NCI-H146 treated with DMSO at 0.1 percent for 48 hours (cell line): ENCODE results near the gene GPR17.

Source experiments
- DNase-seq: peaks from one replicate; lab custom pipeline; 2025; ENCODE audit not compliant: unreplicated experiment; lab: John Stamatoyannopoulos, UW

The GPR17 gene

DNA sequence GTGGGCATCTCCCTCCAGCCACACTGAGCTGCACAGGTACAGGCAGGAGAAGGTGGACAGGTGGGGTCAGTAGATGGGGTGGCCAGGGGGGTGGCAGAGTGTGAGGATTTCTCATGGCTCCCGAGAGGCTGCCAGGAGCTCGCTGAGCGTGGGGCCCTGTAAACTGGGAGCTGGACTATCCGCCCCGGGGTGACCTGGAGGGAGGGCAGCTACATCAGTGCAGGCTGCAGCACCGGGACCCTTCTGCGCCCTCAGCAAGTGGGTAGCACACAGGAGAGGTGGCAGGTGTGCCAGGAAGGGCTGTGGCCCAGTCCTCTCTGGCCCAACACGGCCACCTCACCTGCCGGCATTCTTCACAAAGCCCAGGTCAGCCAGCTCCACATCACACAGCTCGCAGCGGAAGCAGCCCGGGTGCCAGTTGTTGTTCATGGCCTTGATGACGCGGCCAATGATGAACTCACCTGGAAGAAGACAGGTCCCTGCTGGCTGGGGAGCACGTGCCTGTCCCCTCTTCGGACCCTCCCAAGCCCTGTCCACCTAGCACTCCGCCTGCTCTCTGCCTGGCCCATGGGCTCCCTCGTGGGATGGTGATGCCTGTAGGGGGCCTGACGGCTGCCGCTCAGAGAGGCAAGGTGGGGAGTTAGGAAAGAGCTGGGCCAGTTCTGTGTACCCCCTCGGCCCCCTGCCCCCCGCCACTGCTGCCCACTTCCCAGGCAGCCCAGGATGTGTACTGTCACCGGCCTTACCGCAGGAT, 8.3 kb downstream of the GPR17 start:
- no peak for DNase-seq

DNA sequence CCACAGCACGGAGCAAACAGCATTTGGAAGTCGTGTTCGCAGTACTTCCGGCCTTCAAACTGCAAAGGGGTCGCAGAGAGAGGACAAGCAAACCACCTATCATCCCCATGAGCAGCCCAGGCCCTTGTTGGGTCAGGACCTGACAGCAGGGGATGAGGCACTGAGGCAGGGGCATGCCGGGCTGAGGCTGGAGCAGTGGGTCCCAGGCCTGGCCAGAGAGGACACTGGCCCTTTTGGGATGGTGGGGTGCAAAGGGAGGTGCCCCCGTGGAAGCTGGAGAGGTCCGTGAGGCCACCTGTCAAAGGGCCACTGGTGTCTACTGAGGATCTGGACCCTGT, 8.9 kb downstream of the GPR17 start:
- DNase-seq, result no peak

DNA sequence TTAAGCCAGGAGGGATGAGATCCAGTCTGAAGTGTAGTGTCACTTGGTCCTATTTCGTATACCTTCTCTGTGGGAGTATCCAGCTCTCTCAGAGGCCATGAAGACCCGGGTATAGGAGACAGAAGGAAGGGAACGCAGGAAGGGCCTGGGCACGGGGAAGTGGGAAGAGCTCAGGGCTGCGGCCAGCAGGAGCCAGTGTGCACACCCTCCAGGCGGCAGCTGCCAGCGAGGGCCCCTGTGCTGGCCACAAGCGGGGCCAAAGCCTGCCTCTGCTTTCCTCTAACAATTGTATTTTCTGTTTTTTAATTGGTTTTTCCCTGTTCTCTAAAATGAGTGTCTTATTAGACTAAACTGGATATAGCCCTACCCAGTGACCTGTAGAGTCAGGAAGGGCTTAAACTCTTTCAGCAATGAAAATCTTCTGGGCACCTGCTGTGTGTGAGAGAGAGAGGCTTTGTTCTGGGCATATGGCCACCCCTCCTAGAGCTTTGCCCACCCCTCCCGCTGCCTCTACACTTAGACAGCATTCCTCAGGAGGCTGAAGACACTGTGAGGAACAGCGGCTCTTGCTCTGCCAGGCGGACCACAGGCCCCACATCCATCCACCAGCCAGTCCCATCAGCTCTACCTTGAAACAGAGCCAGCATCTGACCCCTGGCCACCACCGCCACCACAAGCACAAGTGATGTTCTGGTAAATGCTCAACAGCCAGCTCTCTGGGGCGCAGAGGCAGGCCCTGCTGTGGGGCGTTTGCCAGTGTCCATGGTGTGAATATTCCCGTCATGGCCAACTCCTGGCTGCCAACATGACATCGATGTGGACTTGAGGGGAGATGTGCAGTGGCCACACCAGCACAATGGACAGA, 9.5 kb downstream of the GPR17 start:
- no peak for DNase-seq

DNA sequence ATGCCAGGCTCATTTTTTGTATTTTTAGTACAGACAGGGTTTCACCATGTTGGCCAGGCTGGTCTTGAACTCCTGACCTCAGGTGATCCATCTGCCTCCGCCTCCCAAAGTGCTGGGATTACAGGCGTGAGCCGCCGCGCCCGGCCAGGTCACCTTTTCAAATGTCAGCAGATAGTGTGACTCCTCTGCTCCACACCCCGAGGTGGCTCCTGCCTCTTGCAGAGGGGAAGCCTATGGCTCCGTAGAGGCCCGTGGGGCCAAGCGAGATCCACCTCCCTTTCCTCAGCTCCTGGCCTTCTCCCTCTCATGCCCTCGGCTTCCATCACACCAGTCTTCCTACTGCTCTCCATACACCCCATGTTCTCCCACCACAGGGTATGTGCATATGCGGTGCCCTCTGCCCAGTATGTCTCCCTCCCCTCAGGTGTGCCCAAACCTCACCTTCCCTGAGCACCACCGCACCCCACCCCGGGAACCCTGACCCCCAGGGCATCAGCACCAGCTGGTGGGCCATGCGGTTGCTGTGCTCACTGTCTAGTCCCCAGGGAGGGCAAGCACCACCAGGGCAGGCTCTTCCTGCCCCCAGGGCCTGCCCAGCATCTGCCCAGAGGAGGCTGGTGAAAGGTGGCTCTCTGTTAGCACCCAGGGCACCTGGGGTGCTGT, 10.7 kb downstream of the GPR17 start:
- DNase-seq, result no peak

DNA sequence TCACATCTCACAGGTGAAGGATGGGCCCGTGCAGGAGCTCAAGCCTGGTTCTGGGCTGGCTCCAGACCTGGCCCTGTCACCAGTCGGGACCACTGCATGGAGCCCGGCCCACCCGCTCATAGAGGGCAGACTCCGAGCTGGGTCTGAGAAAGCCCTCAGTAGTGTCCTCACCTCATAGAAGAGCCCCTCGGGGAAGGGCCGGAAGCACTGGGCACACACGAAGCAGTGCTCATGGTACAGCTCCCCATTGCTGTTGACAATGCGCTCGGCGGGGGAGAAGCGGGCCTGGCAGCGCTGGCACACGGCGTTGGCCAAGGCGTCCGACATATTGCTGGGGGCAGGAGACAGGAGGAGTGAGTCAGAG, 11.3 kb downstream of the GPR17 start:
- DNase-seq, result no peak

DNA sequence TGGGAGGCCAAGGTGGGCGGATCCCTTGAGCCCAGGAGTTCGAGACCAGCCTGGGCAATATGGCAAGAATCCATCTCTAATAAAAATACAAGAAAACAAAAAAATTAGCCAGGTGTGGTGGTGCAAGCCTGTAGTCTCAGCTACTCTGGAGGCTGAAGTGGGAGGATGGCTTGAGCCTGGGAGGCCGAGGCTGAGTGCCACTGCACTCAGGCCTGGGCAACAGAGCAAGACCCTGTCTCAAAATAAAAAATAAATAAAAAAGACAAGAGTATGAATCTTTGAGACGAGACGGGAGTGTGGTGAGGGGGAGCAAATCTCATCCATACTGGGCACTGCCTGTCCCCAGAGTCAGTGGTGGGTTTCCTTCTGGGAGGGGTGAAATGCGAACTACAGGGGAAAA, 12.2 kb downstream of the GPR17 start:
- no peak for DNase-seq

DNA sequence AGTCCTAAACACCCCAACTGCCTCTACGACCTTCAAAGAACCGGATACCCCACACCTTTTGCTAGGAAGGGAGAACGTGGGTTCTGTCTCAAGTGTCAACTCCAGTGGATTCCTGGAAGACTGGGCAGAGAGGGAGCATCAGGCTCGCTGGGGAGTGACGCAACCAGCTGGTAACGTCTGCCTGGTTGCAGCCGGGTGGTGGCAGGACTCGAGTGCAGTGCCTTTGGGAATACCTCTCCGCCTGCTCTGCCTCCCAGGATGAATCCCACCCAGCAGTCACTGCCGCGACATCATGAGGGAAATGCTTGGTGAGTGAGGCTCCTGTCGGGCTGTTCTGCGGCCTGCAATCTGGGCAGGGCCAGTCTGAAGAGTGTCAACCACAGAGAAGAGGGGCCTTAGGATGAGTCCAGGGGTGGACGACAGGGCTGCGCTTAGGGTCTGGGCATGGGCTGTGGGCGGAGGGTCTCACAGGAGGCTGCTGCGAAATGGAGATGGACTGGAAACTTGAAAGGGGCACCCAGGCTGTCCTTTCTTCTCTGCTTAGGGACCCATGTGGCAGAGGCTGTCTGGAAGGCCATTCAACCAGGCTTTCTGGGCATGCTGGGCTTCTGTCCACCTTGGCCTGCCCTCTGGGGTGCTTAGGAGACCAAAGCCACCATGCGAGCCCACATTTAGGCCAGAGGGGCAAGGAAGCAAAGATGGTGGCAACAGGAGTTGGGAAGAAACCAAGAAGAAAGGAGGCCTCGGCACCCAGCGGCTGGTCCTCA, 12.9 kb downstream of the GPR17 start:
- DNase-seq, result no peak

DNA sequence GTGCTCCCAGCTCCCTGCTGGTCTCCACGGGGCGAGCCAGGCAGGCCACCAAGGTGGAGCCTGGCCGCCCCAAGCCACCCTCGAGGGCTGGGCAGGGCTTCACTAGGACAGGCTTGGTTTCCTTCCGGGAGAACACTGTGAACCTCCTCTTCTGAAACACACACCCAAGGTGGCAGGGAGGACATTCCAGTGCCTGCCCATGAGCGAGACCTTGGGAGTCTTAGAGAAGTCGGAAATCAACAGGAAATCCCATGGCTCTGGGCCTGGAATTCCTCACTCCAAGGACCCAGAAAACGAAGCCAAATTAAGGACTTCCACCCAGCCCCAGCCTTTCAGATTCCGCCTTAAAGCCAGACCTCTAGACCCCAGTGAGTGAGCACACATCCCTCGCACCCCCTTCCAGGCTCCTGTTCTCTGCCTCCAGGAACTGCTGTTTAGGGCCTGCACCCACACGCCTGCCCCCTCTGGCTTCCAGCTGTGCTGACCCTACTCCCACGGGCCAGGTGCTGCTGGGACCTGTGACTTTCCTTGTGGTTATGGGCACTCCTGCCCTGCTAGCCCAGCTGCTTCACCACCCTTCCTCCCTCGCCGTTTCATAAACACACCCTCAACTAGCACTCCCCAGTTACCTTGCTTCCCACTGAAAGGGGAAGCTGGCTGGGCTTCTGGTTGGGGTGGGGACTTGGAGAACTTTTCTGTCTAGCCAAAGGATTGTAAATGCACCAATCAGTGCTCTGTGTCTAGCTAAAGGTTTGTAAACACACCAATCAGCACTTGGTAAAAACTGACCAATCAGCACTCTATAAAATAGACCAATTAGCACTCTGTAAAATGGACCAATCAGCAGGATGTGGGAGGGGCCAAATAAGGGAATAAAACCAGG, 13.7 kb downstream of the GPR17 start:
- no peak for DNase-seq

DNA sequence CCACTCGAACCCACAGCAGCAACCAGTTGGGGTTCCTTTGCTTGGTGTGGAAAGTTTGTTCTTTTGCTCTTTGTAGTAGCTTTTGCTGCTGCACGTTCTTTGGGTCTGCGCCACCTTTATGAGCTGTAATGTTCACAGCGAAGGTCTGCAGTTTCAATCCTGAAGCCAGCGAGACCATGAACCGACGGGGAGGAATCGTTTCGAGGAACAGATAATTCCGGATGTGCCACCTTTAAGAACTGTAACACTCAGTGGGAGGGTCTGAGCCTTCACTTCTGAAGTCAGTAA, 14.3 kb downstream of the GPR17 start:
- no peak for DNase-seq

DNA sequence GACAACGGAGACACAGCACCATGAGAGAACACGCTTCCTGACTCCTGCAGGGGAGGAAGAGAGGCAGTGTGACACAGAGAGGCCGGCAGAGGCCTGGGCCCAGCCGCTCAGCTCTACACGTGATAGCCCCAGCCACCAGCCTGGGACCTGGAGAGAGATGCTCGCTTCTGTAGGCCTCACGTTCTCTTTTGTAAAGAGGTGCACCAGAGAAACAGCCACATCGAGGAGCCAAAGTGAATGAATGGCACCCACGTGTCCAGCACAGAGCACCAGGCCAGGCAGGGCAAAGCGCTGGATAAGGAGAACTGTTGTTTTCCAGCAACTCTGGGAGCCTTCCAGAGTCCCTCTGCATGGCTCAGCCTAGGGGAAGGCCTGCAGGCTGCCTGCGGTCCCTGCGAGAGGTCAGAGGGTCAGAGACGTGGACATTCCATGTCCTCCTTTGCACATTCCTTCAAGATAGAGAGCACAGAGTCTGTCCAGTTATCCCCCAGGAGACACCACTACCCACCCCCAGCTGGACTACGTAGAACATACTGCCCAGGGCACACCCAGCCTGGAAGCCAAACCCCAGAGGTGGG, 15.2 kb downstream of the GPR17 start:
- no peak for DNase-seq

DNA sequence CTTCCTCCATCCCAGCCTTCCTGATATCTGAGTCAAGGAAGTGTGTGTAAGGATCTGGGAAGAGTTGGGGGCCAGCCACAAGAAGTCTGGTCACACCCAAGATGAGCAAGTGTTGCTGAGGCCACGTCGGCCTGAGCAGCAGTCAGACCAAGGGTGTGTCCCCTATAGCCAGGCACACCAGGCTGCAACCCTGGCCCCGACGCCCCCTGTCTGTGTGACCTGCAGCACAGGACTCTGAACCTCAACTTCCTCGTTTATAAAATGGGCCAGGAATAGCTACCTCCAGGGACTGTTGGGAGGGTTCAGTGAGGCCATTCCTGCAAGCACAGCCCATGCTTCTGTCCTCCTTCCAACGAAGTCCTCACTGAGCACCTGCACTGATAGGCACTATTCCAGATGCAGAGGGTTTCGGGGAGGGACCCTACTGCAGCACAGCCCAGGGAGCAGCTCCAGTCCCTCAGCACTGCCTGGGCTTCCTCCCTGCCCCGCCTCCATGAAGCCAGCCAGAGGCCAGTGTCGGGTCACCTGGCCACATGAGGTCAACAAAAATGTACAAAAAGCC, 16.1 kb downstream of the GPR17 start:
- no peak for DNase-seq

DNA sequence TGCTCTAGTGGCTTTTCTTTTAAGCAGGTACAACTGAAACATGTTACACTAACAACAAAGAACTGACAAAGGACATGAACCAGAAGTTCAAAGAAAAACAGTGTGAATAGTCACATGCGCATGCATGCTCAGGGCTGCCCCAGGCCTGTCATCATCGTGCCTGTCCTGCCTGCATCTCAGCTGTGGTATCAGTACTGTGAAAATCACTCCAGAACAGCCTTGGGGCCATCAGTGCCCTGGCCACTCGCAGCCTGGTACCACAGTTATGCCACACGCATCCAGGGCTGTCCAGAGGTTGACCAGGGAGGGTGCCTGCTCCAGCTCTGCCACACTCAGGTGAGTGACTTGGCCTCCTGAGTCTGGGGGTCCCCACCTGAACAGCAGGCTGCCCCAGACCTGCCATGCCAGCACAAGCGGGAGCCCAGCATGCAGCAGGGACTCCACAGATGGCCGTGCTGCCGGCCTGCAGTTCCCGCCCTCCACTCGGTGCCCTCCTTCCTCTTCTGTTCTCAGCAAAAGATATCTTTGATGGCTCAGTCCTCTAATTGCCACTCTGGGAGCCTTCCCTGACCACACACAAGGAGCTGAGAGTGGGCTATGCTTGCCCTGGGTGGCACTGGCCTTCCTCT, 17.1 kb downstream of the GPR17 start:
- DNase-seq, result no peak

DNA sequence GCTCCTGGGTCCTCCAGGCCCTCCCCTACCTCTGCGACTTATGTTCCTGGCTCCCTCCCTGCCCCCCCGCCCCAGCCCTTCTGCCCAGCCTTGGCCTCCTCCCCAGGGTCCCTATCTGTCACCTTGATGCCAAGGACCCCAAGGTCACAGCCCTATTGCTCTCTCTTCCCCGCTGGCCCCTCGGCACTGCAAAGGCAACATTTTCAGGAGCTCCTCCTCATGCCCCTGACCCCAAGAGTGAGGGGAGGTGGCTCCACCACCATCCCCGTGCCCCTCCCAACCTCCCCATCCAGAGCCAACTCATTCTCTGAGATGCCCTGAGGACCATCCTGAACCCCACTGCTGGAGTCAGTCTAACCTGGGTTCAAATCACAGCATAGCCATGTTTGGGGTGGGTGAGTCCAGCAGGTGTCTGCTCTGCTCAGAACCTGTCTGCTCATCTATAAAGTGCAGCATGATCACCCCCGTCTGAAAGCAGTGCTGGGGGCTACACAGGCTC, 17.7 kb downstream of the GPR17 start:
- no peak for DNase-seq

DNA sequence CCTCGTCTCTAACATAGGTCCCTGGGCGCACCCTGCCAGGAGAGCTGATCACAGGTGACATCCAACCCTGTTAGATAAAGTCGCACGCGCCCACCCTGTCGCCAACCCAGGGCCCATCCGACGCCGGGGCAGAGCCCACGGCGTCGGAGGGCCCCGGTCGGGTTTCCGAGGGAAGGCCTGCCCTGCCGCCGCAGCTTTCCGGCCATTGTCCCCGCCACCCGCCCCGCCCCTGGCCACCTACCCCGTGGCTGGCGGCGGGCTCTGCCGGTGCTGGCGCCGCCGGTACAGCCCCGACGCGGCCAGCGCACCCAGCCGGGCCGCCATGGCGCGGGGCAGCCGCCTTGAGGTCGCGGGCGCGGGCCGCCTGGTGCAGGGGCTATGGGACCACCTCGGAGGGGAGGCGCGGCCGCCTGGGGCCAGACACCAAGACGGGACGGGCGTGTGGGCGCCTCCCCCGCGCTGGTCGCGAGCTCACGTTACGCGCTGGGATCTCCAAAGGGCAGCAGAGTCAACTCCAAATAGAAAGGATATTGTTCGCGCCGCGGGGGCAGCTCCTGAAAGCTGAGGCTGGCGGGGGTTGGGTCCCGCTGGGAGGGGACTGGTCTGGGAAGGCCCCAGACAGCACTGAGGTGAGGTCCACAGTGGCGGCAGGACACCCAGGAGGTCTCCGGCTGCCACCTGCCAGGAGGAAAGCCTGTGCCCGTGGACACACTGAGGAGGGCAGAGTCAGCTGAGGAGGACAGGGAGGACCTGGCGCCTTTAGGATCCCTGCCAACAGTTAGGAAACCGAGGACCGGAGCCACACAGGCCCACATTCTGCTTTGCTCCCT, 18.3 kb downstream of the GPR17 start:
- DNase-seq, result no peak

DNA sequence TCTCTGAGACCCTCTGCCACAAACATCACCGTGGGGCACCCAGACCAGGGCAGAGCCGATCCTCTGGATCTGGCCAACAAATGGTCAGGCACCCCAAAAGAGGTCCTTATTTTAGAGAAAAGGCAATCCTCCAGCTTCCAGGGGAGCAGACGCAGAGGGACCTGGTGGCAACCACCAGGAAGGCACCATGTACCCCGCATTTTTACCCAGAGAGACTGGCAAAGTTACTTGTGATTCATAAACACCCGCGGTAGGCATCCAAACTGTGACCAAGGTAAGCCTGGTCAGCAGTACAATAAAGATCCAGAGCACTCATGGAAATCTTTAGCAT, 18.9 kb downstream of the GPR17 start:
- DNase-seq, result no peak

DNA sequence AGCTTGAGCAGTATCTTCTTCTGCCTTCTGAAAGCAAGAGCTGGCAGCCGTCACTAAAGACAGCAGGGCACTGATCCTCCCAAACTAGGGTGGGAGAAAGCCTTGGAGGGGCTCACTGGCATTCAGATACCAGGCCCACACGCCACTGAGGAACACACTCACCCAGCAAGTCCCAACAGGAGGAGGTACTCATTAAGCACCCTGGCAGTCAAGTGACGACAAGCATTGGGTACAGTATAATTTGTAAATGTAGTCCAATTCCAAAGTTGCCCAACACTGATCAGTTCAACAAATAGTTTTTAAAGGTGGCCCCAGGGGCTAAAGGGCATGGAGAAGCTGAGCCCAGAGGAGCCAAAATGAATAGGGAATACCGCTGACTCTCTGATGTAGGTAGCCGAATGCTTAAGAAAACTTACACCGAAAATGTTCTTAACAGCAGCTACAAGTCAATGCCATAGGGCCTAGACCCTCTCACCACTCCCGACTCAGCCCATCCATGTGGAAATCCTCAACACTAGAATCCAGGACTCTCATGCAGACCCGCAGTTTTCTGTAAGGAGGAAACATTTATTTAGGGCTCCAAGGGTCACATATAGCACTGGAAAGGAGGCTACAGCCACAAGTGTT, 19.4 kb downstream of the GPR17 start:
- no peak for DNase-seq

DNA sequence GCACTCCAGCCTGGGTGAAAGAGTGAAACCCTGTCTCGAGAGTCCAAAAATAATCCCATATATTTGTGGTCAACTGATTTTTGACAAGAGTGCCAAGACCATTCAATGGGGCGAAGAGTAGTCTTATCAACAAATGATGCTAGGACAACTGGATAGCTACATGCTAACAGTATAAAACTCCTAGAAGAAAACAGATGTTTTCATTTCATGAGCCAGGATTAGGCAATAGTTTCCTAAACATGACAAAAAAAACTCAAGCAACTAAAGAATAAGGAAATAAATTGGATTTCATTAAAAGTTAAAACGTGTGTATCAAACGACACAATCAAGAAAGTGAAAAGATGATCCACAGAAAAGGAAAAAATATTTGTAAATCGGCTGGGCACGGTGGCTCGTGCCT, 23.1 kb downstream of the GPR17 start:
- no peak for DNase-seq
